NCI-H524 treated with DMSO at 0.1 percent for 48 hours (cell line): ENCODE data around the gene SCGB1D2.

Experiments
- DNase-seq: peaks from one replicate; lab custom pipeline; 2025; lab: John Stamatoyannopoulos, UW

The SCGB1D2 gene

DNA sequence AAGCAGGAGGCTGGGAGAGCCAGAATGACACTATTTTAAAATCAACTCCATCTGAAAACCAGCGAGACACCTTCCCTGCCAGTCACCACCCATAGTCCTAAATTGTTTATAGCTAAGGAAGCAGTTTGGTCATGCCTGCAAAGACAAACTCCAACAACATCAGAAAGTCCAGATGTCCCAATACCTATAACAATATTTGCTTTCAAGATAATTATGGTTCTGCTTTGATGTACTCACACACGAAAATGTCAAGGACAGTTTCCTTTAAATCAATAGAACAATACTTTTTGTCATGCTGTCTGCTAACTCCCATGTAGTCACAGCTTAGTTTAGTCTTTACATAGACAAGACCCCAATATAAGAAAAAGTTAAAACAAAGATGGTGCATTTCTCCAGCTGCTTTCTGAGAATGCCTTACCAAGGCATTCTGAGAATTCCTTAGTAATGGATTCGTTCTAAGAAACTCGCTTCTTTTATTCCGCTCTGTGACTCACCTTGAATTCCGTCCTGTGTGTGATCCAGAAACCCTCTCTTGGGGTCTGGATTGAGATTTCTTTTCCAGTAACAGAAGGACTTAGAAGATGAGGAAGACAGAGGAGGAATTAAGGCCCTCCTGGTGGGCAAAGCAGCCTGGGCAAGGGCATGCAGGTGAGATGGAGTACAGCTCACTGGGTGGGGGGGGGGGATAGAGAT, 18.4 kb downstream of the SCGB1D2 start:
- DNase-seq, result no peak

DNA sequence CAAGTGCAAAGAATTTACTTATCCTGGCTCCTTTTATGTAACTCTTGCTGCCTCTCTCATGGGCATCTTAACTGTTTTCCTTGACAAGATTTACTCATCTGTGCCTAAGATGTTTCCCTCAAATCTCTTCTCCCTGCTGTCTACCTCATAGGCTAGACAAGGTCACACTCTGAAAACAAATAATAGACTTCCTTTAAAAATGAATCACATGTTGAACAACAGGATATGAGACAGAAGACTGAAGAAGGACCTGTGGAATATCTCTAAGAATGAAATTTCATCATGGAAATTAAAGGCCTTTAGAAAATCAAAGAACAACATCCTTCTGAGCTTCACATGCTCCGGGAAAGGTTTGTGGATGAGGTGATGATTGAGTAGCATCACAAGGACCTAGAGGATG, 22.0 kb downstream of the SCGB1D2 start:
- no peak for DNase-seq

DNA sequence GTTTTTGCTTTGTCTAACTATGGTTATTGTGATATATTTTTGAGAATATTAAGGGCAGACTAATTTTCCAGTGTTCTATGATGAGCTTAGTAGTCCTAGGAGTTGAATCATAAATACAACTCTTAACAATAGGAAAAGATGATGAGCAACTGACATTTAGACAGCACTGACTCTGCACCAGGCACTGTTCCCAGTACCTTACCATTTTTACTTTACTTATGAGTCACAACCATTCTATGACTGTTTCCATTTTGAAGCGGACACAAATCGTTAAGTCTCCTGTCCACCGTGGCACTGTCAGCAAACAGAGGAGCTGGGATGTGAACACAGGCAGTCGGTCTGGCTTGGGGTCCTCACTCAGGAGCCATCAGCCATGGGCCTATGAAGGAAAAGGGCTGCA, 24.5 kb downstream of the SCGB1D2 start:
- no peak for DNase-seq

DNA sequence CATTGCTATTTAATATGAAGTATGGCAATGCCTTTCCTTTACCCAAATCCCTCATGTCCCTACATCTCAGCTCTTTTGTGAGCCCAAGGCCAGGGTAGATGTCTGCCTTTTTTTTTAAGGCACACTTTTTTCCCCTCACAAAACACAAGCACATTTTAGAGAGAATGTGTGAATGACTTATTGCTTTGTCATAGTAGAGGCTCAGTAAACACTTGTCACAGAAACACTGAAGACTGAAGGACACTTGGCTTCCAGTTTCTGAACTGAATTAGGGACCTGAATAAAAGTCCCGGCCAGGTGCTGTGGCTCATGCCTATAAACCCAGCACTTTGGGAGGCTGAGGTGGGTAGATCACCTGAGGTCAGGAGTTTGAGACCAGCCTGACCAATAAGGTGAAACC, 25.0 kb downstream of the SCGB1D2 start:
- no peak for DNase-seq

DNA sequence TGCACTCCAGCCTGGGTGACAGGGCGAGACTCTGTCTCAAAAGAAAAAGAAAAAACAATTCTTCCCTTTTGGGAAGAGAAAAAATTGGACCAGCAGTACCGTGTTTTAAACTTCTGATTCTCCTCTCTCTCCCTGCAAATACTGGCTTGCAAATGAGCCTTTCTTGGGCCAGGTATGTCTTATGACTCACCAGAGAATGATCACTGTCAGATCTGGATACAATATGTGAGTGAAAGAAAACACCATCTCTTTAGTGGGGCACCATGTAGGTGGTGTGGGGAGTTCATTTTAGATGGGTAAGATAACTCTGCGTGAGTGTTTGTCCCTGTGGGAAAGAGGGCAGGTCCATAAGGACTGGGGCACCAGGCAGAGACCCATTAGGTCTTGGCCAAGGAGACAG, 25.5 kb downstream of the SCGB1D2 start:
- DNase-seq, result no peak

DNA sequence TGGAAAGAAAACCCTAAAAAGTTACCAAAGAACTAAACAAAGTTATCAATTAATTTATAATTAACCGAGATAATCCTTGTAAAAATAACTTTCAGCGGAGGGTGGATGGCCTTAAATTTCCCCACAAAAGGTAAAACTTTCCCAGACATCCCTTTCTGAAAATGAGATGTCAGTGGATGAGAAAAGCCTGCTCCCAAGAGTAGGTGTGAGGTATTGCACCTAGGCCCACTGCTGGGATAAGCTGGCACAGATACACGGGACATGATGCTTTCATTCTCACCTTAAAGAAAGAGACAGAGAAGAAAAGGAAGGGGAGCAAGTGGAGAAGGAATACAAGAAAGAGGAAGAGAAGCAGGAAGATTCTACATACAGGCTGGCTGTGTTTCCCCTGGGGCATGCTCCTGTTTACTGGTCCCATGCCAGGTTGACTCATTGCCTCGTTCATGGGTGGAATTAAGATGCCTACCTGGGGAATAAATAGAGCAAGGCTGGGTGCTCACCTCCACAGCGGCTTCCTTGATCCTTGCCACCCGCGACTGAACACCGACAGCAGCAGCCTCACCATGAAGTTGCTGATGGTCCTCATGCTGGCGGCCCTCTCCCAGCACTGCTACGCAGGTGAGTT, 27.7 kb downstream of the SCGB1D2 start, which contains the start of gene SCGB2A2:
SCGB2A2 (plus strand) TSS at position 505 of the 625 bp plus-strand sequence; CDS start at position 564, 59 bp downstream.
- no peak for DNase-seq

DNA sequence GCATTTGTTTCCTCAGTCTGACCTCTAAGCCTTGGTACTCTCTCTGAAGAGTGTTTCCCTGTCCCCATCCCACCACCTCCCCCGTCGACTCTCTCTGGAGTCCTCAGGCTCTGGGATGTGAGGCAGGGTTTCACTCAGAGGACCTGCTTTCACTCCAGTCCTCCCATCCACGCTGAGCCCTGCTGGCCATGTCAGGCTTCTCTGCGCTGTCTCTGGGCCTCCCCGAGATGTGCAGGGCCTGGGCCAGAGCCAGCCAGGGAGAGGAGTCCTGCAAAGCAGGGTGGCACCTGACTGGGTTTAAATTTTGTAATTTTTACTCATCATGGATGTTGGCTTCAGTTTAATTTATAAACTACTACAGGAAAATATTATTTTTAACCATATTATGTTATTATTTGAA, 31.2 kb downstream of the SCGB1D2 start:
- DNase-seq, result no peak

DNA sequence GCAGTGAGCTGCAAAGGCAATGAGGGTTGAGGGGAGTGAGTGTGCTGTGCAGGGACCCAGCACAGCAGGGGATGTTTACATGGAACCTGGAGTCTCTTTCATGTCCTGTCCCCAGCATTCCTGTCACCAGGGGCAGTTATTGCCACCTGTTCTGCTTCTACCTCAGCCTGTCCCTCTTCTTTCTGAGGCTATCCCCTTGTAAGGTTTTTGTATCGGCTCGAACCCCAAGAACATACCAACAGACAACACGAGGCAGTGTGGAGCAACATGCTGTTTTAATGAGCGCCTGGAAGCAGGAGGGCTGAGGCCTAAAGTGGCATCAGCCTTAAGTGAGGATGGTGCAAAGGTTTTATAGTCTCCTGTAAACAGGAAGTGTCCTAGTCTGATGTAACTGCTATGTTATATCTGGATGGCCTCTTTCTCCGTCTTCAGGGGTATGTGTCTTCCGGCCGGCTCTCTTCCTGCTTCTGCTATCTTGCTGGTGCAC, 31.8 kb downstream of the SCGB1D2 start:
- no peak for DNase-seq

DNA sequence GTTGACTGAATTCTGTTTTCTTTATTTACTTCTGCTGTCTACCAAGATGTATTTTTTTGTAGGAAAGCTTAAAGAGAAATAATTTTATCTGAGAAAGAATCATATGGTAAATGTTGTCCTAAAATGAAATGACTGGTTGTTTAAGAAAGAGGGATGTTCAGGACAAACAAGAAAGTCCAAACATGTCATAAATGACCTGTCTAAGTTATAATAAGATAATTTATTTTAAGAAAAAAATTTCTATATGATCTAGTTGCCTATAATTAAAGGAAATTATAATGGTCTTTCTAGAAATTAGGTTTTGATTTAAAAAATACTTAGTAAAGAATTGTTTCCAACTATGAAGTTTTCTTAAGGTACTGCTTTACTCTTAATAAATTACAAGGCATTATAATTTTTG, 38.4 kb downstream of the SCGB1D2 start:
- DNase-seq, result no peak
